ENCODE results near the gene PITX1.

DNA sequence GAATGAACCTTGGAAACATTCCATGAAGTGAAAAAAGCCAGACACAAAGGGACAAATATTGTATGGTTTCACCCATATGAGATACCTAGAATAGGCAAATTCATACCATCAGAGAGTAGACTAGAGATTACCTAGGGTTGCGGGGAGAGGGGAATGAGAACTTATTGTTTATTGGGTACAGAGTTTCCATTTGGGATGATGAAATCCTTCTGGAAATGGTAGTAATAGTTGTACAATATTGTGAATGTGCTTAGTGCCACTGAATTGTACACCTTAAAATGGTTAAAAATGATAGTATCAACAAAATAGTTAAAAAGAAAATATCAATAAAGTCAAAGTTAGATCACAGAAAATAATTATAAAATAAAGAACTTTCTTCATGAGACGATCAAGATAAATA is 40.9 kb downstream of the PITX1 start:
- TF ChIP-seq, protein P1, sequence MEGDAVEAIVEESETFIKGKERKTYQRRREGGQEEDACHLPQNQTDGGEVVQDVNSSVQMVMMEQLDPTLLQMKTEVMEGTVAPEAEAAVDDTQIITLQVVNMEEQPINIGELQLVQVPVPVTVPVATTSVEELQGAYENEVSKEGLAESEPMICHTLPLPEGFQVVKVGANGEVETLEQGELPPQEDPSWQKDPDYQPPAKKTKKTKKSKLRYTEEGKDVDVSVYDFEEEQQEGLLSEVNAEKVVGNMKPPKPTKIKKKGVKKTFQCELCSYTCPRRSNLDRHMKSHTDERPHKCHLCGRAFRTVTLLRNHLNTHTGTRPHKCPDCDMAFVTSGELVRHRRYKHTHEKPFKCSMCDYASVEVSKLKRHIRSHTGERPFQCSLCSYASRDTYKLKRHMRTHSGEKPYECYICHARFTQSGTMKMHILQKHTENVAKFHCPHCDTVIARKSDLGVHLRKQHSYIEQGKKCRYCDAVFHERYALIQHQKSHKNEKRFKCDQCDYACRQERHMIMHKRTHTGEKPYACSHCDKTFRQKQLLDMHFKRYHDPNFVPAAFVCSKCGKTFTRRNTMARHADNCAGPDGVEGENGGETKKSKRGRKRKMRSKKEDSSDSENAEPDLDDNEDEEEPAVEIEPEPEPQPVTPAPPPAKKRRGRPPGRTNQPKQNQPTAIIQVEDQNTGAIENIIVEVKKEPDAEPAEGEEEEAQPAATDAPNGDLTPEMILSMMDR (IDR thresholded peaks at IDR 0.05): no peak
- TF ChIP-seq POLR2A (IDR thresholded peaks at IDR 0.05): no peak
